ENCODE results near the gene PLA2G4F.

PLA2G4F gene

GRCh38 chr15:42090370-42090769 is 66.1 kb downstream of the PLA2G4F start:
- Histone ChIP-seq H3K27ac (no peak overlapping the region), H3K4me3 (ENCODE audit: low read depth, low read length) (no peak overlapping the region), H3K36me3 (replicated peaks) (no peaks in the 10 kb centered on the region), H3K27me3 (replicated peaks) (peaks cover 2% of the 10 kb centered on the region)
- in situ Hi-C loops (cut with HindIII; ENCODE audit: low pct_ligation_motif_present, low sequenced_read_pairs) = no loop called here
- TF ChIP-seq, protein P1, sequence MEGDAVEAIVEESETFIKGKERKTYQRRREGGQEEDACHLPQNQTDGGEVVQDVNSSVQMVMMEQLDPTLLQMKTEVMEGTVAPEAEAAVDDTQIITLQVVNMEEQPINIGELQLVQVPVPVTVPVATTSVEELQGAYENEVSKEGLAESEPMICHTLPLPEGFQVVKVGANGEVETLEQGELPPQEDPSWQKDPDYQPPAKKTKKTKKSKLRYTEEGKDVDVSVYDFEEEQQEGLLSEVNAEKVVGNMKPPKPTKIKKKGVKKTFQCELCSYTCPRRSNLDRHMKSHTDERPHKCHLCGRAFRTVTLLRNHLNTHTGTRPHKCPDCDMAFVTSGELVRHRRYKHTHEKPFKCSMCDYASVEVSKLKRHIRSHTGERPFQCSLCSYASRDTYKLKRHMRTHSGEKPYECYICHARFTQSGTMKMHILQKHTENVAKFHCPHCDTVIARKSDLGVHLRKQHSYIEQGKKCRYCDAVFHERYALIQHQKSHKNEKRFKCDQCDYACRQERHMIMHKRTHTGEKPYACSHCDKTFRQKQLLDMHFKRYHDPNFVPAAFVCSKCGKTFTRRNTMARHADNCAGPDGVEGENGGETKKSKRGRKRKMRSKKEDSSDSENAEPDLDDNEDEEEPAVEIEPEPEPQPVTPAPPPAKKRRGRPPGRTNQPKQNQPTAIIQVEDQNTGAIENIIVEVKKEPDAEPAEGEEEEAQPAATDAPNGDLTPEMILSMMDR (IDR thresholded peaks at IDR 0.05; ENCODE audit: low read depth, low read length, missing control alignments) = no peak
- DNase-seq = no peak

- no peak overlapping the region for H3K27ac ChIP-seq
- DNase-seq = no peak
- H3K4me3 ChIP-seq (ENCODE audit: low read depth, low read length) = no peak overlapping the region
- H3K36me3 ChIP-seq (replicated peaks) = no peaks in the 10 kb centered on the region
- TF ChIP-seq, protein P1 (IDR thresholded peaks at IDR 0.05; ENCODE audit: low read depth, low read length, missing control alignments) = no peak
- H3K27me3 ChIP-seq (replicated peaks) = peaks cover 2% of the 10 kb centered on the region
- in situ Hi-C loops (cut with HindIII; ENCODE audit: low pct_ligation_motif_present, low sequenced_read_pairs) = no loop called here
Observed at GRCh38 chr15:42089942-42090341, 66.5 kb downstream of the PLA2G4F start.

All from brain microvascular endothelial cell (primary cell).